ENCODE results near the gene UHRF1.
"Not testable (repeated sequence)": the region's sequence is repeated elsewhere in the genome, so short reads cannot be mapped to it uniquely, and the experiment has no call there.

The UHRF1 gene

DNA sequence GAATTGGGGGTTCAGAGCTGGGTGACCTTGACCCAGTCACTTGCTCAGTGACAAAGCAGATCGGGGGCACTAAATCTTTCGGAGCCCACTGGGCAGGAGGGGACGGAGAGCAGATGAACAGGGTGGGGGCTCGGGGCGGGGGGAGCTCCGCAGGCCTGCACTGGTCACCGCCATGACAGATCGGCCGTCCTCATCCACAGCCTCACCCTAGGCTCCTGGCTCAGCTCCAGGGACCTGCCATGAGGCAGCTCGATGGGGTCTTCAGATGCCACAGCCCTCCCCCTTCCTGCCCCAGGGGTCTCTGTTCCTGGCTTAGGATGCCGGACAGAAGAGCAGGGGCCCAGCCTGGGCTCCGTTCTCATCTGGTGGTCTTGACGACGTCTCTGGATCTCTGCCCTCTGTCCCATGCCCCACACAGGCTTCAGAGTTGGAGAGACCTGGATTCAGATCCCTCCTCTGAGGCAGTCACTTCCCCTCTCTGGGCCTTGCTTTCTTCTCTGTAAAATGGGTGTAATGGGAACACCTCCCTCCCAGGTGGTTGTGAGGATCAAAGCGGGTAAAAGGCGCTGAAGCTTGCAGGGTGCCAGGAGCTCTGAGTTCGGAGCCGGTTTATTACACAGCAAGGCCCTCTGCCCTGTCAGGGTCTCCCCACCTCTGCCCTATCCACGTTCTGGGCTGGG, 62.7 kb downstream of the UHRF1 start:
- no peak for ATAC-seq

DNA sequence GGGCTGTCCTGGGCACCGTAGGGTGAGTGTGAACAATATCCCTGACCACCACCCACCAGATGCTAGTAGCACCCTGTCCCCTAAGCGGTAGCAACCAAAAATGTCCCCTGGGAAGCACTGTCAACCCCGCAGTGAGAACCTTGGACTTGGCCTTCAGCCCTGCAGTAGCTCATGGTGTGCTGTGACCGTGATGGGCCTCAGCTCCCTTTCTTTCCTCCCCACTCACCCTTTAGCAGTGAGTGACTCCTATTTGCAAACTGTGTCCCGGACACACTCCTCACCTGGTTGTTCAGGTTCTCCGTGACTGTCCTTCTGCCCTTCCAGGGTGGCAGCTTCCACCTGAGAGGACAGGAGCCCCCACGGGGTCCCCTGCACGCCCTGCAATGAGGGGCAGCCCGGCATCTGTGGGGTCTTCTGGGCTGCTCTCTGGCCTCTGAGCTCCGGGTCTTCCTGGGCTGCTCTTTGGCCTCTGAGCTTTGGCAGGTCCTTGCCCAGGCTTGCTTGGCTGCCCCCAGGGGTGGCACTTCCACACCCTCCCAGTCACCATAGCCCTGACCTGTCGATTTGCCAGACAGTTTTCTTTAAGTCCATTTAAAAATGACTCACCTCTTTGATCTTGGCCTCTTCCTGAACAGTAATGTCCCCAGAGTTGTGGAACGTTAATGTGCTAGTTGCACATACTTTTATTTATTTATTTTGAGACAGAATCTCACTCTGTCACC, 63.4 kb downstream of the UHRF1 start:
- DNase-seq (no peak), ATAC-seq (no peak)

More for the DNA sequence above, 62.7 kb downstream of the UHRF1 start:
- DNase-seq, result no peak

DNA sequence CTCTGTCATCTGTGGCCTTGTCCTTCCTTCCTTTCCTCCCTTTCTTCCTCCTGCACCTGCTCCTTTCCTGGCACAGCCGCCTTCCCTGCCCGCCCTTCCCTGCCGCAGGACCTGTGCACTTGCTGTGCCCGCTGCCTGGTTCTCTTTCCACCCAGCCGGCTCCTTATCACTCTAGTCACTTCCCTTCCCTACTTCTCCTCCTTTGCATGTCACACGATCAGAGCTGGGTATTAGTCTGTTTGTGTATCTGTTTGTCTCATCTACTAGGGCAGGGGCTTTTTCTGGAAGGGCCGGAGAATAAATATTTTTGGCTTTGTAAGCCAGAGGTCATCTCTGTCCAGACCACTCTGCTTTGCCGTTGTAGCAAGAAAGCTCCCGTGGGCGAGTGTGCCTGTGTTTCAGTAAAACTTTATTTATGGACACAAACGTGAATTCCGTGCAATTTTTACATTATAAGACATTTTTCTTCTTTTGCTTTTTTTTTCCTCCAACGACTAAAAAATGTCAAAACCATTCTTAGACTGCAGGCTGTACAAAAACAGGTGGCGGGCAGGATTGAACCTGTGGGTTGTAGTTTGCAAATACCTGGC, 65.7 kb downstream of the UHRF1 start:
- DNase-seq (no peak), ATAC-seq (no peak)

DNA sequence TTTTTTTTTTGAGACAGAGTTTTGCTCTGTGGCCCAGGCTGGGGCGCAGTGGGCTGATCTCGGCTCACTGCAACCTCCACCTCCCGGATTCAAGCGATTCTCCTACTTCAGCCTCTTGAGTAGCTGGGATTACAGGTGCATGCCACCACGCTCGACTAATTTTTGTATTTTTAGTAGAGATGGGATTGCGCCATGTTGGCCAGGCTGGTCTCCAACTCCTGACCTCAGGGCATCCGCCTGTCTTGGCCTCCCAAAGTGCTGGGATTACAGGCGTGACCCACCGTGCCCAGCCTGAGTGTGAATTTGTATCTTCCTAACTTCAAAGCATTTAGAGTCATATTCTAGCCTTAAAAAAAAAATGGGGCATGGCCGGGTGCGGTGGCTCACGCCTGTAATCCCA, 66.3 kb downstream of the UHRF1 start:
- ATAC-seq, DNase-seq: not testable (repeated sequence)

DNA sequence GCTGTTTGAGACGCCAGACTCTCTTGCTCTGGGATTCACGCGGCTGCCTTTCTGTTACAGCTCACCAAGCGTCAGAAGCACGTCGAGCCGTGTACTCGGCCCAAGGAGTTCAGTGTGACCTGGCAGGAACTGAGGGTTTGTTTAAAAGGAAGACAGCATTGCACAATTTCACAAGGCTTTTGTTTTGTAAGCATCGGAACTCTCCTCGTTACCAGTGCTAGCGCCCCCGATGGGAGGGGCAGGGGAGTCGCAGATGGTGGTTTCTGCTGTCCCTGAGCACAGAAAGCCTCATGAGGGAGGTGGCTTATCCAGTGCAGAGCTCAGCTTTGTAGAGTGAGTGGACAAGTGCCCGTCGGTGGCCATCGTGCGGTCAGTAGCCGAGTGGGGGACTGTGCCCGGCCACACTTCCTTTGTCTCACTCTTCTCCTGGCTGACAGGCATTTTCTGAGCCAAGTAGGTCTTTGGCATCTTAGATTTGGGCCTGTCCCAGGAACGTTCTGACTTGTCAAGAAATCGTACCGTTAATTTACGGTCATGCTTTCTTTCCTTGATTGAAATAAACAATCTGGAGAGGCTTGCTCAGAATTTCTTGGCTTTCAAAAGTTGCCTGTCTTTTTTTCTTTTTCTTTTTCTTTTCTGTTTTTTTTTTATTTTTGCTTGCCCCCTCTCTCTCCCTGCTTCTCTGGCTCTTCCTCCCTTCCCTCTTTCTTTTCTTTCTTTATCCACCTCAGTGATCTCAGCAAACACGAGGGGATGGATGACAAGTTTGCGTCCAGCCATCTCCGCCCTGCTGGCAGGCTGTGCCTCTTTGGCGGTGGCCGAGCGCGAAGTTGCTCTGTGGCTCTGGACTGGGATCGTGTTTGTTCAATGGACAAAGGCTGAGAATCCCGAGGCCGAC, 67.3 kb downstream of the UHRF1 start:
- ATAC-seq, result no peak
- no peak for DNase-seq

DNA sequence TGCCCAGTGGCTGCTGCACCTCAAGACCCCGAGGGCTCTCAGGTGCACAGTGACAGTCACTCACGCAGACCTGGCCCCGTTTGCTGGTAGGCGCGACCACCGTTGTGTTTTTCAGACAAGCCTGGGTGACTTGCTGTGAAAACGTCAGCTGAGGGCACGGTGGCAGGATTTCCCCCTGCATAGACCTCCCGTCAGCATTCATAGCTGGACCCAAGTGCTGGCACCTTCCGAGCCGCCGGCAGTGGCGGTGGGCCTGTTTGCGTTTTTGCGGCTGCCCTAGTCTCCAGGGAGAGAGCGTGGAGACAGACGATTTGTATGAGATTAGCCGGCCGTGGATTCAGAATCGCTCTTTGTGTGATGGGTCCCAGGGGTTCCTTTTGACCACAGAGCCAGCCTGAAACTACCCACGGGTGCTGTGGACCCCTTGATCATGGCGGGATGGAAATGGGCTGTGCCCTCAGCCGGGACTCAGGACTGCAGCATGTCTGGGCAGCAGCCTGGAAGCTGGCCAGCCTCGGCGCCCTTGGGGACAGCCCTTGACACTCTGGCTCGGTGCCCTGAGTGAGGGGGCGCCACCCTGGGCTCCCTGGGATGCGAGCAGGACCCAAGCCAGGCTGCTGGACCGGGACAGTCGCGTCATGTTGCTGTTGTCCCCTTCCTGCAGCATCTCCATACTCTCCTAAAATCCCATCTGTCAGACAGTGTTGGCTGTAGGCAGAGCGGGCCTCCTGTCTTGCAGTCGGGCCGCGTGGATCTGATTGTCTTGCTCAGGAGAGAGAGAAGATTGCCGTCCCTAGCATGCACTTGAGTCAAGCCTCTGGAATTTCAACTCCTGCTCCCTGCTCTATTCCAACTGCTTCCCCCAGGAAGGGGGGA, 68.2 kb downstream of the UHRF1 start:
- ATAC-seq, result no peak
- no peak for DNase-seq

DNA sequence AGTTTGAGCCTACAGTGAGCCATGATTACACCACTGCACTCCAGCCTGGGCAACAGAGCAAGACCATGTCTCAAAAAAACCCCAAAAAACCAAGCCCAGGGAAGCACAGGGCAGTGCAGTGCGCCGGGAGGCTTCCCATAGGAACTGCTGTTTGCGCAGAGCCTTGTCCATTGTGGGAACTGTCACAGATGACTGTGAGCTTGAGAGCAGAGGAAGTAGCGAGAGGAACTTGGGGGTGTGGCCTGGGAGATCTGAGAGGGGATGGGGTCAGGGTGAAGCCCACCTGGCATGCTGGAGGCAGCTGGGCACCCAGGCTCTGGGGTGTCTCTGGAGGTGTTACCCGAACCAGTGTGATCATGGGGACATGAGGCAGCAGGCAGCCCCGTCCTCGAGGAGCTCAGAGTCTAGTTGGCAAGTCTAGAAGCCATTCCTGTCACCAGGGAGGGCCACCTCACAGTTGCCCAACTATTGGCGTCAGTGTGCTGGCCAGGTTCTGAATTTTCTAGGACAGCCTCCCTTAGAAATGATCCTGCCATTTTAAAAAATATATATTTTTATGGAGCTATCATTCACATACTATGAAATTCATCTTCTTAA, 70.0 kb downstream of the UHRF1 start:
- DNase-seq, result no peak

DNA sequence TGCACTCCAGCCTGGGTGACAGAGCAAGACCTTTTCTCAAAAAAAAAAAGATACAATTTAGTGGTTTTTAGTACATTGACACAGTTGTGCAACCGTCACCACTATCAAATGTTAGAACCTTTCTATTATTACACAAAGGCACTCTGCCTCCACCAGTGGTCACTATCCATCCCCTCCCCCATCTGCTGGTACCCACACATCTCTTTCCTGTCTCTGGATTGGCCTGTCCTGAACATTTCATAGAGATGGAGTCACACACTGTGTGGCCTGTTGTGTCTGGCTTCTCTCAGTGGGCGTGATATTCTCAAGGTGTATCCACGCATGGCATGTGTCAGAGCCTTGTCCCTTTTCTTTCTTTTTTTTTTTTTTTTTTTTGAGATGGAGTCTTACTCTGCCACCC, 70.8 kb downstream of the UHRF1 start:
- ATAC-seq, result no peak
- no peak for DNase-seq

More for the DNA sequence above, 70.0 kb downstream of the UHRF1 start:
- ATAC-seq, result no peak

DNA sequence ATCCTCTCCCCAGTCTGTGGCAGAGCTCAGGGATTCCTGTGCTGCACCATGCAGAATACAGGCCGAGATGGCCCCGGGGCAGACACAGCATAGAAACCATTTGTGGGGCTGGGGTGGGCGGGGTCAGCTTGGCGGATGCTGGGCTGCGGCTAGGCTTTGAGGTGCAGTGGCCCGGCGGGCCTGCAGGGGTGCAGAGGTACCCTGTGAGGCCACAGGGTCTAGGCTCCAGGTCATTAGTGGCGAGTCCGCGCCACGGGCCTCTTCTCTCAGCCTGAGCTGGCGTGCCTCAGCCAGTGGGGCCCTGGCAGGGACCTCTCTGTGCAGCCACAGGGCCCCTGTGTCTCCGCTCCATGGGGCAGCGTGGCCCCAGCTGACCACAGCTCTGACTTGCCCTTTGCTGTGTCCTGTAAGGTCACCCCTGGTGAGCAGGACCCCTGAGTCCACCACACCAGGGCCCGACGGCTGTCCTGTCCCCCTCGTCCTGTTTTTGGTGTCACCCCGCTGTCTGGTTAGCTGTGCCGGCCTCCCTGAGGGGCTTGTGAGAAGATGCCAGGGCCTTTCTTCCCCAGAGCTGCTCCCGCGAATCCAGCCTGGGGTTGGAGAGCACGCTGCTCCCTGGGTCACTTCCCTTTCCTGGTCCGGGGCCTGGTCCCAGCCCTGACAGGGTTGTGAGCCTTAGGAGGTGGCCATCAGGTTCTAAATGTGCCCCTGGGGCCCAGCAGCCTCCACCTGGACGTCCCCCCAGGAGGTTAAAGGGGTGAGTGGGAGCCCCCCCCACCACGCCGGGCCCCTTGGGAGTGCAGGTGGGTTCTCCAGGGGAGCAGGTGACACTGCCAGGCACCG, 71.8 kb downstream of the UHRF1 start:
- no peak for ATAC-seq

DNA sequence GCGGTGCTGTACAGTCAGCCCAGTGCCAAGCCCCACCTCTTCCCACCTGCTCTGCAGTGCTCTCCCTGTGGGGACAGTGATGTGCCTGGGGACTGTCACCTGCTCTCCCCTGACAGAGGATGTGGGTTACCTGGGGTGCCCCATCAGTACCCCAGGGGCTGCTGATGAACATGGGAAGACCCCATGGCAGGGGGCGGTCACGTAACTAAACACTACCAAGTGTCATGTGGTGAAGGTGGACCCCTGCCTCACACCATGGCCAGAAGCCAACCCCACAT, 72.3 kb downstream of the UHRF1 start:
- ATAC-seq (no peak), DNase-seq (no peak)

More for the DNA sequence above, 71.8 kb downstream of the UHRF1 start:
- DNase-seq, result no peak

DNA sequence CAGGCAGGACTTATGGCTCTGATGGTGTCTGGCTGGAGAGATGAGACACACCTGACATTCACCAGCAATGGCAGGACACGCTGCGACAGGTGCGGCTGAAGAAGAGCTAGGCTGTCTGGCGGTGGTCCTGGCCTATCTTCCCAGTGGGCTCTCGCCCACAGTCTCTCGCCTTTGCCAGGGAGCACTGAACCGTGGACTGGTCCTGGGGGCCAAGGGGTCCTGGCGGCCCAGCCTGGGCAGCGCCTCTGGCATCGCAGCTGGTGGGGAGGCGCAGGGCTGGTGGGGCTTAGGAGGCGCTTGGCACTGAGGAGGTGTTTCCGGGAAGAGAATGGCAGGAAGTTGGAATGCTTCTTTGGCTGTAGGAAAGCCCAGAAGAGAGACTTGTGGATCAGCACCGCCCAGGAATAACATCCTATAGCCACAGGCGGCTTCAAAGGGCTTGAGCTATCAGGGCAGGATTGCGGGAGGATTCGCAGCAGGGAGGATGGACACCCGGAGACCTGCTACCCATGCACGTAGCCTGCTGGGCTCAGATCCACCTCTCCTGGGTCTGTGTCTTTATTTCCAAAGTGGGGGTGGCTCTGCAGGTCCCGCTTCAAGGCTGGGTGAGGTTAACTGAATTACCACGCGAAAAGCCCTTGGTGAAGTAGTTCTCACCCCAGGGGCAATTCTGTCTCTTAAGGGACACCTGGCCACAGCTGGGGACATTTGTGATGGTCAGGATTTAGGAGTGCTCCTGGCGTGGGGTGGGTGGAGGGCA, 74.2 kb downstream of the UHRF1 start:
- DNase-seq (no peak), ATAC-seq (no peak)

DNA sequence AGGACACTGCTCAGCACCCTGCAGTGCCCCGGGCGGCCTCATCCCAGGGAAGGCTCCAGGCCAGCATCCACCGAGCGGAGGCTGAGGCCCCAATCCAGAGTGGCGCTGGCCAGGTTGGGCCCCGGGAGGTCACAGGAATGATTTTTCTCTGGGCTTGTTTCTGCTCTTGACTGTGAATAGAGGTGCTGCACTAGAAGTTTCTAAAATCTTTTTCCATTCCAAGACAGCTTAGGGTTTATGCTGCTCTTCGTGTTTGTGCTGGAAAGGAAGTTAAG, 74.7 kb downstream of the UHRF1 start:
- ATAC-seq, result no peak

DNA sequence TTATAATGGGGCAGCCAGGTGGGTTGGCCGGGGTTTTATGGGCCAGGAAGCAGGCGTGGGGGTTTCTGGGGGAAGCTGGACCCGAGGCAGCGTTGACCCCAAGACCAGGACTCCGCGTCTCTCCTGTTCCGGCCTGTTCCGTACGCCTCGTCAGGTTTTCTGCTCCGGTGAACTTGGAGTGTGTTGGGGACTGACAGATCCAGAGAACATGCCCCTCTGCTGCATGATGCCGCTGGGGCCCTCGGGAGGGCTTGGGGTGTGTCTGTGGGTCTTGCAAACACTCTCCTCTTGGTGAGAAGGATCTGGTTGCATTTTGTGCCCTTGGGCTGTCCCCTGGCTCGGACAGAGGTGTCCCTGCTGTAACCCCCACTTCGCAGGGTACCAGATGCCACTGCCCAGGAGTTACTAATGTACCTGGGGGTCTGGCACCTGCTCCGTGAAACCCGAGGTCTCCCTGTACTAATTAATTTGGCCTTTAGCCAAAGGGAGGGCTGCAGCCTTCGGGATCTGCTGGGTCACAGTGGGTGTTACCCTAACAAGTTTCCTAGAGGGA, 75.2 kb downstream of the UHRF1 start:
- no peak for DNase-seq
- ATAC-seq, result no peak

More for the DNA sequence above, 74.7 kb downstream of the UHRF1 start:
- DNase-seq, result no peak

DNA sequence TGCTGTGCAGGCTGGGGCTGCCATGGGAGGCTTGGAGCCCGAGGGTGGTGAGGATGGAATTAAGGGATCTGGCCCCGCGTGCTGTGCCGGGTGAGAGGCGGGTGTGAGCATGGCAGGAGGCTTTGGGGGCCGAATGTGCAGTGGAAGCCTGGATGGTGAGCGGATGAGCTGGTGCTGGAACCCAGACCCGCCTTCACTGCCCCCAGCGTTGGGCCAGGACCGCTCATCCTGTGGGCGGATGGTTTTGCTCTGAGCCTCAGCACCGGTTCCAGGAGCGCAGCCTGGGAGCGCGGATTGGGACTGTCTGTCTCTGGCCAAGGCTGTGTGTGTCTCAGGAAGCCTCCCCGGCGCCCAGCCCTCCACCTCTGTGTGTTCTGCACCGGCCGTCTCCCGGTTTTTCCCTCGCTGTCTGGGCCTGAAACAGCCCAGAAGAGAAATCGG, 76.3 kb downstream of the UHRF1 start:
- DNase-seq, result no peak
- no peak for ATAC-seq

DNA sequence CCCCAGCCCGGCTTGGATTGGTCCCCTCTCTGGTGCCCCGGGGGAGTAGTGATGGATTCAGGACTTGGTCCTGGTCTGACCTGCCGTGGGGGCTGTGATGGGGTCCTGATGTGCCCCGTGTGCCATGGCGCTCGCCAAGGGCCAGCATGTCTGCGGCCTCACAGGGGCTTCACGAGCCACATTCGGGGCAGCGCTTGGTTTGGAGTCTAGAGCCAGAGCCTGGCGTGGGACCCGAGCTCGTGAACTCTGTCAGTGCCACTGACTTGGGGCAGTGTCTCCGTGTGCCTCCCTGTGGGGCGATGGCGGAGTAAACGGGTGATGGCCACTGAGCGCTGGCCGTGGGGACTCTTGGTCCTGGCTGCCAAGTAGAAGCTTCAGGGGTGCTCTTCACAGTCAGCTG, 76.8 kb downstream of the UHRF1 start:
- no peak for DNase-seq
- peak; percentile 24 for ATAC-seq

DNA sequence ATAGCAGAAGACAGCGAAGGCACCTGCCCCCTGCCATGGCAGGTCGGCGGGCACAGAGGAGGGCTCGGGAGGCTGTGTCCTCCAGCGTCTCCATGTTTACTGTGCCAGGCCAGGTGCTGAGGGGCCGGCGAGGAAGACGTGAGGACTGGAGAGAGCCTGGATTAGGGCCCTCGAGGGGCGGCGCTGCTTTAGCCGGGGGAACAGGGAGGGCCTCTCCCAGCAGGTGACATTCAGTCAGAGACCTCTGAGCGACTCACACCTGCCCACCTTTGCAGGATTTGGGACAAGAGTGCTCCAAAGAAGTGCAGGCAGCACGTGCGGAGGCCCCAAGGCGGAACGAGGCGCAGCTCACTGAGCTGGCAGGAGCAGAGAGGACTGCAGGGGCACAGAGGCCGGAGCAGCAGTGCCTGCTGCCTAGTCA, 77.2 kb downstream of the UHRF1 start:
- ATAC-seq, result no peak
- DNase-seq, result no peak

DNA sequence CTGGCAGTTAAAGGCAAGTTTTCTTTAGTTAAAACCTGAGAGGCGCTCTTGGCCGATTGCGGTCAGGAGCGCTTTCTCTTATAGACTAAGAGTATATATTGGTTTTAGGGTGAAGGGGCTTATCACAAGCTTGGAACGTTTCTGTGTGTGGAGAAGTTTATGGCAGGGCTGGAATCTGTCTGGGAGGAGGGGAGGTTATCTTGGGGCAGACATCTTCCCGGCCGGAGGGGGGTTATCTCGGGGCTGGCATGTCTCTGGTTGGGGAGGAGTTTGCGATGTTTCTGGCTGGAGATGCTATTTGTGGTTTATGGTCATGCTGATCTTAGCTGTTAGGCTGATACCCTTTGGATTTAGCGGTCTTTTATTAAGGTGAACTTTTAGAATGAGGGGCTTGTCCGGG, 78.0 kb downstream of the UHRF1 start:
- no peak for DNase-seq
- no peak for ATAC-seq

DNA sequence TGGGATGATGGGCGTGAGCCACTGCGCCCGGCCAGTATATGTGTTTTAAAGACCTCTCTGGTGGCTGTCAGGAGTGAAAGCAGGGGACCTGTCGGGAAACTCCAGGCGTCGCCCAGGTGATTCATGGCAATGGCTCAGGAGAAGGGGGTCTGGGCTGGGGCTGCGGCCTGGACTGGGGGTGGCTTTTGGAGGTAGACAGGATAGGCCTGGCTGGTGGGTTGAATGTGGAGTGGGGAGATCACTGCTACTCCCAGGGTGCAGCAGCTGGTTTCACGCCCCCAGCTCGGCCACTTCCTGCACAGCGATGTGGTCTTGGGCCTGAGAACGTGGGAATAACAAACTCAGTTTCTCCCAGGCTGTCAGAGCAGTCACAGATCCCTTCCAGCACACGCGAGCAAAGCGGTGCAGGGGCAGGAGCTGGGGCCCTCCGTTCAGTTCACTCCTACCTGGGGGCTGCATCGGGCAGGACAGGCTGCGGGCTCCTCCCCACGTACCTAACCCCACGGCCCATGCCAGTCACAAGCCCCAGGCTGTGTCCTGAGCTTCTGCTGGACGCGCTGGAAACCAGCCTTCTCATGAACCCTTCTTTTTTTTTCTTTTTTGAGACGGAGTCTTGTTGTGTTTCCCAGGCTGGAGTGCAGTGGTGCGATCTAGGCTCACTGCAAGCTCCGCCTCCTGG, 78.5 kb downstream of the UHRF1 start:
- DNase-seq (no peak), ATAC-seq (no peak)

DNA sequence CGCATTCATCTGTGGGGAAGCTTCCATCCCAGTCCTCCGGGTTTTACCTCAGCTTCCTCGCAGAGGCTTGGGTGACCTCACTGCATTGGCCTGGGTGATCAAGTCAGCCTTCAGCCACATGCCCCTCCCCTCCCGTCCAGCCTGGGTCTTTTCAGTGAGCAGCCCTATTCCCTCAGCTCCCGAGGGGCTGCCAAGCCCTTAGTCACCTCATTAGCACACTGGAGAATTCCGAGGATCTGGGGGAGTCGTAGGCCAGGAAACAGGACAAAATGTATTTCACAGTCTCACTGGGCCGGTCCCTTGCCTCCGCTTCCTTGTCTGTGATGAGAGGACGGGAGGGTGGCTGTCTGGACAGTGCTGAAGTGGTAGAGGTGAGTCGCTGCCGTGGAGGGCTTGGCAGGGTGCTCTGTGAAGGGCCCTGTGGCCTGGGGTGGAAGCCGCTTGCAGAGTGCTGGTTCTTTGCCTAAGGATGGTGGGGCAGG, 79.5 kb downstream of the UHRF1 start:
- ATAC-seq (no peak), DNase-seq (no peak)

Measured in stimulated activated naive CD8-positive, alpha-beta T cell treated with anti-CD3 and anti-CD28 coated beads, Interleukin-15, Interleukin-2, amounts not matched to agents 100 U/mL and 50 U/mL, for 24 hours (primary cell).